Suprapubic skin (tissue), 4 donors: ENCODE measurements around the gene ZNF30. TPM values are rescaled to one million over a fixed set of nuclear protein-coding genes. Genes with fewer than 3 reads are reported as not detected.
A peak's percentile ranks its signal among the peaks of the same experiment; 100 is the strongest.

Source experiments
- DNase-seq, 2 donors: peaks; one replicate each; pipeline ENCODE4 v3.0.0-alpha.2; 2019; ENCODE audit warnings: low spot score in 2 of 2
- H3K27ac ChIP-seq: fragments of 200-600 bp; sonication (generic); one replicate; pipeline ENCODE4 v1.5.1; 2019
- H3K27me3 ChIP-seq: fragments of 200-600 bp; sonication (generic); one replicate; pipeline ENCODE4 v1.5.1; 2019
- H3K36me3 ChIP-seq: fragments of 200-600 bp; sonication (generic); one replicate; pipeline ENCODE4 v1.5.1; 2019
- H3K4me1 ChIP-seq: fragments of 200-600 bp; sonication (generic); one replicate; pipeline ENCODE4 v1.5.1; 2019
- H3K4me3 ChIP-seq: fragments of 200-600 bp; sonication (generic); one replicate; pipeline ENCODE4 v1.5.1; 2019; ENCODE audit warnings: mild to moderate bottlenecking
- H3K9me3 ChIP-seq: fragments of 200-600 bp; sonication (generic); one replicate; pipeline ENCODE4 v1.5.1; 2019
- EP300 ChIP-seq: sonication (generic); formaldehyde crosslinking; IDR thresholded peaks from one replicate; pipeline ENCODE4 v1.6.1; 2017; ENCODE audit warnings: antibody characterized with exemption
- POLR2A ChIP-seq, 2 donors: fragments of 450-650 bp; IDR thresholded peaks; one replicate each; pipeline ENCODE4 v1.6.1; 2017; ENCODE audit warnings: antibody characterized with exemption in 2 of 2, mild to moderate bottlenecking in 2 of 2, moderate library complexity in 2 of 2
- POLR2AphosphoS5 ChIP-seq, 3 donors: sonication (generic); formaldehyde crosslinking; IDR thresholded peaks; one replicate each; pipeline ENCODE4 v1.6.1; 2017; ENCODE audit warnings: antibody characterized with exemption in 3 of 3
- WGBS: methylation state at CpG from one replicate; pipeline ENCODE4 v1.1.5; 2018; 5-methylcytosine and 5-hydroxymethylcytosine counted together
- total RNA-seq, 4 donors: library from RNA; depleted of rRNA; stranded (reverse); fragments of >200 nt; gene quantifications; one replicate each; pipeline ENCODE4 v1.1.0, GENCODE V29; 2016
- TF ChIP-seq, protein P1 (sequence below), 2 donors: fragments of 200-600 bp in 1 of 2; fragments of 450-650 bp in 1 of 2; sonication (generic) in 1 of 2; IDR thresholded peaks; one replicate each; pipeline ENCODE4 v1.5.1; 2016 to 2019; ENCODE audit warnings: antibody characterized with exemption in 2 of 2, mild to moderate bottlenecking in 1 of 2, moderate library complexity in 1 of 2

Gene ZNF30
- total RNA-seq, 4 donors from 2014 or later = 0.44 to 3.4 (median 1.5) TPM

DNA sequence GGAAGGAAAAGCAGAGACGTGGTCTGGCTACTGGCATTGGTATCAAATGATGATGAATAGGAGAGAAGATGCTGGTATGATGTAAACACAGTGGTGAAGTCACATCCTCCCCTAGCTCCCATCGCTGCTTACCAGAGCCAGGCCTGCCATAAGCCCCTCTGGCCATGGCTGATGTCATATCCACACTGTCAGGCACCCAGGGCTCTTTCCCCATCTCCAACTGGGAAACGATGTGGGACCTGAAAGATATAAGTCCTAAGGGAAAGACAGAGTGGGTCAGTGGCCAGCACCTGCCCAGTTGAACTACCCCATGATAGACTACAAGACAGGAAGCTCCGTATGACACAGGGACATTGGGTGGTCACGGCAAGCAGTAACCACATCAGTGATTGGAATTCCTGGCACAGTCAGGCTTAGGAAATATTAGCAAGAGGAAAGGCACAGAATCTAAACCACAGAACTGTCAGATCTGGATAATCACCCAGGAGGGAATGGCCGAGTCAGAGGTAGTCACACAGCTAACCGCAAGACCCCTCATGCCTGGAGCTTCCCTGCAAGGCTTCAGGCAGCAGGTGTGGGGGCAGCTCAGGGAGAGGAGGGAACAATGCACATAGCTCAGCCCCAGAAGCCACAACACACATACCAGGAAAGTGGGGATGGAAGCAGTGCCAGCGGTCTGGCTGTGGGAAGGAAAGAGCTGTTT is 33.6 kb downstream of the ZNF30 start:
- H3K4me1 ChIP-seq = peaks cover 30% of the 10 kb centered on the region
- peaks cover 29% of the 10 kb centered on the region for H3K9me3 ChIP-seq
- no peaks in the 10 kb centered on the region for H3K27me3 ChIP-seq
- no peak for DNase-seq
- 97% methylated on average over 8 of the region's 8 CpGs for WGBS
- TF ChIP-seq POLR2A (IDR thresholded peaks at IDR 0.05) (no peak), POLR2AphosphoS5 (IDR thresholded peaks at IDR 0.05) (no peak), EP300 (no peak)
- TF ChIP-seq, protein P1, sequence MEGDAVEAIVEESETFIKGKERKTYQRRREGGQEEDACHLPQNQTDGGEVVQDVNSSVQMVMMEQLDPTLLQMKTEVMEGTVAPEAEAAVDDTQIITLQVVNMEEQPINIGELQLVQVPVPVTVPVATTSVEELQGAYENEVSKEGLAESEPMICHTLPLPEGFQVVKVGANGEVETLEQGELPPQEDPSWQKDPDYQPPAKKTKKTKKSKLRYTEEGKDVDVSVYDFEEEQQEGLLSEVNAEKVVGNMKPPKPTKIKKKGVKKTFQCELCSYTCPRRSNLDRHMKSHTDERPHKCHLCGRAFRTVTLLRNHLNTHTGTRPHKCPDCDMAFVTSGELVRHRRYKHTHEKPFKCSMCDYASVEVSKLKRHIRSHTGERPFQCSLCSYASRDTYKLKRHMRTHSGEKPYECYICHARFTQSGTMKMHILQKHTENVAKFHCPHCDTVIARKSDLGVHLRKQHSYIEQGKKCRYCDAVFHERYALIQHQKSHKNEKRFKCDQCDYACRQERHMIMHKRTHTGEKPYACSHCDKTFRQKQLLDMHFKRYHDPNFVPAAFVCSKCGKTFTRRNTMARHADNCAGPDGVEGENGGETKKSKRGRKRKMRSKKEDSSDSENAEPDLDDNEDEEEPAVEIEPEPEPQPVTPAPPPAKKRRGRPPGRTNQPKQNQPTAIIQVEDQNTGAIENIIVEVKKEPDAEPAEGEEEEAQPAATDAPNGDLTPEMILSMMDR (IDR thresholded peaks at IDR 0.05) = no peak
- no peak overlapping the region for H3K27ac ChIP-seq
- H3K4me3 ChIP-seq = no peak overlapping the region
- peaks cover 43% of the 10 kb centered on the region for H3K36me3 ChIP-seq

DNA sequence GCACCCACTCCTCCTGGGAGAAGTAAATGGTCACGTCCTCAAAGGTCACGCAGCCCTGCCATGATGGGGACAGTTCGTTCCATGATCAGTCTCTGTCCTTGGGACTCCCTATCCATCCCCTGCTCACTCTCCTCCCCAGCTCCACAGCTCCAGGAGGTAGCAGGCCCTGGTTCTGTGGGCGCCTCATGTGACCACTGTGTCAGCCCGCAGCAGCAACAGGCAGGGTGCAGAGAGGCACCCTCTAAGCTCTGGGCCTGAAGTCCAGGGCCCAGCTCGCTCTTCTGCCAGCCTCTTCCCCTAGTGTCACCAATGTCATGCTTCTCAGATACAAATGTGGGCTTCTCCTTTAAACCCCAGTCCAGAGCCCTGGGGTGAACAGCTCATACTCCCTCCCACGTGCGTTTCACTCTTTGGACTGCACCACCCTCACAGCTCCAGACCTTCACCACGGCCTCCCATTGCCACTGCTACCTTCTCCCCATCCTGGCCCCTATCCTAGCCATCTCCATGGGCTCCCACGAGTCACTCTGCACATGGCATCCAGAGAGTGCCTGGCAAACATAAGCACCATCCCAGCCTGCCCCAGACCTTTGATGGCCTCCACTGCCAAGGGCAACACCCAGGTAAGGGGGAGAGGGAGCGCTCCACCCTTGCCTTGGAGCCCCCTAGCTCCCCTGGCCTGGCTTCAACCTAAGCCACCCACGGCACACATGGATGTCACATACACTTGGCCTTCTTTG is 34.4 kb downstream of the ZNF30 start:
- no peaks in the 10 kb centered on the region for H3K27me3 ChIP-seq
- H3K9me3 ChIP-seq = peaks cover 29% of the 10 kb centered on the region
- peaks cover 30% of the 10 kb centered on the region for H3K4me1 ChIP-seq
- H3K36me3 ChIP-seq = peaks cover 43% of the 10 kb centered on the region
- TF ChIP-seq, protein P1 (IDR thresholded peaks at IDR 0.05) = no peak
- no peak for TF ChIP-seq POLR2A (IDR thresholded peaks at IDR 0.05)
- TF ChIP-seq POLR2AphosphoS5 (IDR thresholded peaks at IDR 0.05) = no peak
- no peak for TF ChIP-seq EP300
- WGBS = 95% methylated on average over 11 of the region's 12 CpGs
- H3K4me3 ChIP-seq = no peak overlapping the region
- no peak for DNase-seq
- H3K27ac ChIP-seq = no peak overlapping the region

DNA sequence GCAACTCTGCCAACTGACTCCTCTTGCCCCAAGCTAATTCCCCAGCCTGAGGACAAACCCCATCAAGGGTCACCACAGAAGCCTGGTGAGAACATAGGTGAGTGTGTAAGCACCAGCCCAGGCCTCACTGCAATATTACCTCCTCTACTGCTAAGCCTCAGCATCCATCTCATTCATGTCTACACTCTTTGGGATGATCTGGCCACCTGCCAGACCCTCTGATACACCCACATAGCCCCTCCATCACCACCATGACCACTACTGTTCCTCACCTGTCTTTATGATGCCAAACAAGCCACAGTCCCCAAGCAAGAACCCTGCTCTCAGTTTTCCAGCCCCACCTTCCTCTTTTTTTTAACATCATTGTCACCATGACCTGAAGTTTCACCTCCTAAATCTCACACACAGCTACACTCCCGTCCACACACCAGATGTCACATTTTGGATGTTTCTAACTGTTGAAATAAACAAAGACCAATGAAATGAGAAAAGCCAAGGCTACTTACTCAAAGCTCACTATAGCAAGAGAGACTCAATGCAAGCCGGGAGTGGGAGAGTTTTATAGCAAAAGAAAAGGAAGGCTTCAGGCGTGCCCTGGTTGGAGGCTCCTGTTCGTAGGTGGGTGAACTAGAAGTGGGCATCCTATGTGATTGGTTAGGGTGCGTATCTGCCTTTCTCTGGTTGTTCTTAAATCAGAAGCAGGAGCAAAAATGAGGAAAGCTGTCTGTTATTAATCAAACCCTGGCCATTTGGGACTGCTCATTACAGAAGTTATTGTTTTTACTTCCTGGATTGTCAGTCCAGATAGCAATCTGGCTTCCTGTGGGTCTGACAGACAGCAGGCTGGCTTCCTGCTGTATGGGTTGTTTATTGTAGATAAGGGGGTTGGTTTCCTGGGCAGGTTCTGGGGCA is 35.3 kb downstream of the ZNF30 start:
- no peak for DNase-seq
- peaks cover 25% of the 10 kb centered on the region for H3K9me3 ChIP-seq
- TF ChIP-seq POLR2AphosphoS5 (IDR thresholded peaks at IDR 0.05) (no peak), POLR2A (IDR thresholded peaks at IDR 0.05) (no peak), EP300 (no peak)
- TF ChIP-seq, protein P1 (IDR thresholded peaks at IDR 0.05) = no peak
- H3K36me3 ChIP-seq = peaks cover 37% of the 10 kb centered on the region
- peak overlapping the region; percentile 91 for H3K4me3 ChIP-seq
- no peaks in the 10 kb centered on the region for H3K27me3 ChIP-seq
- peaks cover 30% of the 10 kb centered on the region for H3K4me1 ChIP-seq
- peak overlapping the region; percentile 28 for H3K27ac ChIP-seq
- 80% methylated on average over 5 of the region's 5 CpGs for WGBS

DNA sequence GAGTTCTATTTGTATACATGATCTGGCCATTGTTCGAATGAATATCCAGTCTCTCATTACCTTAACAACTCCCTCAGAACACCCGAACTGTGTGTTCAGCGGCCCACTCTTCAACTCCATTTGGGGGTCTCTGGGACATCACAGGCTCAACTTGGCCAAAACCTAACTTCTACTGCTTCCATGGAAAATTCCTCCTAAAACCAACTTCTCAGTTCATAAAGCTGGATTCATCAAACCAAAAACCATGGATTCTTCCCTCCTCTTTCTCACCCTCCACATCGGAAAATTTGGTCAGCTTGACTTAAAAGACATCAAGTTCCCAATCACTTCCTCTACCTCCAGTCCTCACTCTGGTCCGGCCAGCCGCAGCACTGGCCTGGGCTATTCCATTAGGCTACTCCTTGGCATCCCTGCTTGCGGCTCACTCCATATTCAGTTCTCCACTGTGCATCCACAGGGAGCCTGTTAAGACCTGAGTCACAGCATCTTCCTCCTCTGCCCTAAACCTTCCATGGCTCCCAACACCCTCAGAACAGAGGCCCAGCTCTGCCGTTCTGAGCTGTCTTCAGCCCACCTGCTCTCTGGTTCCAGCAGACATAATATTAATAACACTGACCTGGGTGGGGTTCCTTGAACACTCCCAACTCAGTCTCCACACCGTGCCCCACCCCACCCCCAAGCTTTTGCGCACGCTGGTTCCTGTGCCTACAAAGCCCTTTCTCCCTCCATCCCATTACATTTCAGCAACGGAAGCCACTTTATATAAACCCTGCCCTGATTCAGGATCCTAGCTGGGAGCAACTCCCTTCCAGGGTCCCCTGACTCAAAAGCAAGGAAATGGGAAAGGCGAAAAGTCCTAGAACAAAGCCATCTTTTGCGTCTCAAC is 36.2 kb downstream of the ZNF30 start:
- H3K4me1 ChIP-seq = peaks cover 30% of the 10 kb centered on the region
- 43% methylated on average over 14 of the region's 14 CpGs for WGBS
- no peak for DNase-seq
- peak overlapping the region; percentile 91 for H3K4me3 ChIP-seq
- H3K27ac ChIP-seq = peak overlapping the region; percentile 61
- peaks cover 16% of the 10 kb centered on the region for H3K9me3 ChIP-seq
- TF ChIP-seq, protein P1 (IDR thresholded peaks at IDR 0.05) = no peak
- TF ChIP-seq POLR2A (IDR thresholded peaks at IDR 0.05) (no peak), EP300 (no peak), POLR2AphosphoS5 (IDR thresholded peaks at IDR 0.05) (no peak)
- H3K27me3 ChIP-seq = no peaks in the 10 kb centered on the region
- H3K36me3 ChIP-seq = peaks cover 28% of the 10 kb centered on the region
